ENCODE data around the gene SERTAD1.

Gene SERTAD1

GRCh38 chr19:40379446-40380198, 46.2 kb downstream of the SERTAD1 start:
- H3K9me3 ChIP-seq (ENCODE audit: control insufficient read depth in 2 of 2, low read length in 2 of 2): no peaks in the 10 kb centered on the region
- H3K36me3 ChIP-seq (ENCODE audit: control insufficient read depth in 2 of 2, insufficient read depth in 2 of 2, low read length in 2 of 2): peaks cover 5 to 10% of the 10 kb centered on the region in 2 donors
- H3K27me3 ChIP-seq (ENCODE audit: control insufficient read depth in 2 of 2, insufficient read depth in 2 of 2, low read length in 2 of 2): no peaks in the 10 kb centered on the region
- H3K27ac ChIP-seq (ENCODE audit: low read depth in 2 of 2, low read length in 2 of 2): no peak overlapping the region
- no peak overlapping the region for H3K4me3 ChIP-seq (ENCODE audit: low read length in 2 of 2)
- no peak overlapping the region for H3K9ac ChIP-seq (ENCODE audit: low read depth in 1 of 2, low read length in 2 of 2)
- H3K4me1 ChIP-seq (ENCODE audit: control insufficient read depth in 2 of 2, insufficient read depth in 2 of 2, low read length in 2 of 2): no peaks in the 10 kb centered on the region

- H3K4me3 ChIP-seq (ENCODE audit: low read length in 2 of 2): no peak overlapping the region
- peaks cover 14 to 17% of the 10 kb centered on the region in 2 donors for H3K36me3 ChIP-seq (ENCODE audit: control insufficient read depth in 2 of 2, insufficient read depth in 2 of 2, low read length in 2 of 2)
- no peak overlapping the region for H3K9ac ChIP-seq (ENCODE audit: low read depth in 1 of 2, low read length in 2 of 2)
- no peaks in the 10 kb centered on the region for H3K4me1 ChIP-seq (ENCODE audit: control insufficient read depth in 2 of 2, insufficient read depth in 2 of 2, low read length in 2 of 2)
- H3K9me3 ChIP-seq (ENCODE audit: control insufficient read depth in 2 of 2, low read length in 2 of 2): no peaks in the 10 kb centered on the region
- H3K27ac ChIP-seq (ENCODE audit: low read depth in 2 of 2, low read length in 2 of 2): no peak overlapping the region
- no peaks in the 10 kb centered on the region for H3K27me3 ChIP-seq (ENCODE audit: control insufficient read depth in 2 of 2, insufficient read depth in 2 of 2, low read length in 2 of 2)
These were observed 47.3 kb downstream of the SERTAD1 start for GRCh38 chr19:40378509-40378908.

GRCh38 chr19:40377876-40378385, 47.9 kb downstream of the SERTAD1 start:
- no peaks in the 10 kb centered on the region for H3K27me3 ChIP-seq (ENCODE audit: control insufficient read depth in 2 of 2, insufficient read depth in 2 of 2, low read length in 2 of 2)
- no peaks in the 10 kb centered on the region for H3K9me3 ChIP-seq (ENCODE audit: control insufficient read depth in 2 of 2, low read length in 2 of 2)
- H3K27ac ChIP-seq (ENCODE audit: low read depth in 2 of 2, low read length in 2 of 2): no peak overlapping the region
- H3K4me1 ChIP-seq (ENCODE audit: control insufficient read depth in 2 of 2, insufficient read depth in 2 of 2, low read length in 2 of 2): no peaks in the 10 kb centered on the region
- H3K4me3 ChIP-seq (ENCODE audit: low read length in 2 of 2): no peak overlapping the region
- H3K9ac ChIP-seq (ENCODE audit: low read depth in 1 of 2, low read length in 2 of 2): no peak overlapping the region
- H3K36me3 ChIP-seq (ENCODE audit: control insufficient read depth in 2 of 2, insufficient read depth in 2 of 2, low read length in 2 of 2): peaks cover 15 to 17% of the 10 kb centered on the region in 2 donors

GRCh38 chr19:40376286-40376862, 49.4 kb downstream of the SERTAD1 start:
- Histone ChIP-seq H3K4me3 (ENCODE audit: low read length in 2 of 2) (no peak overlapping the region), H3K9ac (ENCODE audit: low read depth in 1 of 2, low read length in 2 of 2) (no peak overlapping the region), H3K4me1 (ENCODE audit: control insufficient read depth in 2 of 2, insufficient read depth in 2 of 2, low read length in 2 of 2) (no peaks in the 10 kb centered on the region), H3K27me3 (ENCODE audit: control insufficient read depth in 2 of 2, insufficient read depth in 2 of 2, low read length in 2 of 2) (no peaks in the 10 kb centered on the region), H3K9me3 (ENCODE audit: control insufficient read depth in 2 of 2, low read length in 2 of 2) (no peaks in the 10 kb centered on the region), H3K36me3 (ENCODE audit: control insufficient read depth in 2 of 2, insufficient read depth in 2 of 2, low read length in 2 of 2) (peaks cover 23 to 24% of the 10 kb centered on the region in 2 donors), H3K27ac (ENCODE audit: low read depth in 2 of 2, low read length in 2 of 2) (no peak overlapping the region)

- Histone ChIP-seq H3K27me3 (ENCODE audit: control insufficient read depth in 2 of 2, insufficient read depth in 2 of 2, low read length in 2 of 2) (no peaks in the 10 kb centered on the region), H3K4me1 (ENCODE audit: control insufficient read depth in 2 of 2, insufficient read depth in 2 of 2, low read length in 2 of 2) (no peaks in the 10 kb centered on the region), H3K27ac (ENCODE audit: low read depth in 2 of 2, low read length in 2 of 2) (no peak overlapping the region), H3K9ac (ENCODE audit: low read depth in 1 of 2, low read length in 2 of 2) (no peak overlapping the region), H3K4me3 (ENCODE audit: low read length in 2 of 2) (no peak overlapping the region), H3K9me3 (ENCODE audit: control insufficient read depth in 2 of 2, low read length in 2 of 2) (no peaks in the 10 kb centered on the region), H3K36me3 (ENCODE audit: control insufficient read depth in 2 of 2, insufficient read depth in 2 of 2, low read length in 2 of 2) (peaks cover 32 to 36% of the 10 kb centered on the region in 2 donors)
These were observed 51.7 kb downstream of the SERTAD1 start for GRCh38 chr19:40374084-40374483.

GRCh38 chr19:40371802-40372122, 54.0 kb downstream of the SERTAD1 start:
- Histone ChIP-seq H3K27ac (ENCODE audit: low read depth in 2 of 2, low read length in 2 of 2) (no peak overlapping the region), H3K4me3 (ENCODE audit: low read length in 2 of 2) (no peak overlapping the region), H3K27me3 (ENCODE audit: control insufficient read depth in 2 of 2, insufficient read depth in 2 of 2, low read length in 2 of 2) (no peaks in the 10 kb centered on the region), H3K36me3 (ENCODE audit: control insufficient read depth in 2 of 2, insufficient read depth in 2 of 2, low read length in 2 of 2) (peaks cover 32 to 40% of the 10 kb centered on the region in 2 donors), H3K9me3 (ENCODE audit: control insufficient read depth in 2 of 2, low read length in 2 of 2) (no peaks in the 10 kb centered on the region), H3K4me1 (ENCODE audit: control insufficient read depth in 2 of 2, insufficient read depth in 2 of 2, low read length in 2 of 2) (no peaks in the 10 kb centered on the region), H3K9ac (ENCODE audit: low read depth in 1 of 2, low read length in 2 of 2) (no peak overlapping the region)

Data from mucosa of rectum (tissue), 2 donors.